WTC11 (cell line): Measurements from ENCODE around the gene MTOR. TPM values are rescaled to one million over a fixed set of nuclear protein-coding genes. Genes with fewer than 3 reads are reported as not detected.

Source experiments
- ATAC-seq: fragments of 200-7000 bp; cut with Tn5 transposase; 2 replicates; pipeline ENCODE4 v1.10.0; 2021; ENCODE audit warnings: mild to moderate bottlenecking, moderate library complexity
- CTCF ChIA-PET: fragments of 300-600 bp; sonication (Branson Sonifier 250); formaldehyde crosslinking; loops from one replicate; lab custom pipeline; 2021; ENCODE audit warnings: antibody characterized with exemption; lab: Charles Lee
- POLR2A ChIA-PET: fragments of 350-600 bp; sonication (Branson Sonifier 250); formaldehyde crosslinking; loops from one replicate; lab custom pipeline; 2021; ENCODE audit warnings: antibody characterized with exemption; lab: Charles Lee
- DNase-seq: peaks from one replicate; pipeline ENCODE4 v3.0.0; 2021; ENCODE audit warnings: low spot score
- H3K27ac Mint-ChIP-seq: 2 replicates; pipeline ENCODE4 v1.8.0; 2021; ENCODE audit warnings: mixed read lengths
- H3K27me3 Mint-ChIP-seq: 2 replicates; pipeline ENCODE4 v1.8.0; 2021; ENCODE audit warnings: low read depth, mild to moderate bottlenecking, moderate library complexity, mixed read lengths
- H3K36me3 Mint-ChIP-seq: 2 replicates; pipeline ENCODE4 v1.8.0; 2021; ENCODE audit warnings: mixed read lengths
- H3K4me1 Mint-ChIP-seq: 2 replicates; pipeline ENCODE4 v1.8.0; 2022; ENCODE audit warnings: mixed read lengths
- H3K4me3 Mint-ChIP-seq: 2 replicates; pipeline ENCODE4 v1.8.0; 2021; ENCODE audit warnings: mild to moderate bottlenecking, moderate library complexity, mixed read lengths
- H3K9me3 Mint-ChIP-seq: 2 replicates; pipeline ENCODE4 v1.8.0; 2021; ENCODE audit warnings: mixed read lengths
- AR ChIP-seq: fragments of 250-450 bp; sonication (Bioruptor Pico); IDR thresholded peaks from 2 replicates; pipeline ENCODE4 v1.9.0; 2021; ENCODE audit warnings: mild to moderate bottlenecking
- ATF1 ChIP-seq: sonication (generic); formaldehyde crosslinking; IDR thresholded peaks from 2 replicates; pipeline ENCODE4 v1.8.1; 2023; ENCODE audit warnings: mild to moderate bottlenecking, moderate library complexity, missing genetic modification reagents
- CBFB ChIP-seq: sonication (generic); formaldehyde crosslinking; IDR thresholded peaks from 2 replicates; pipeline ENCODE4 v1.8.1; 2022; ENCODE audit warnings: mild to moderate bottlenecking, low read depth, missing genetic modification reagents
- GRHL2 ChIP-seq: fragments of 250-450 bp; sonication (Bioruptor Pico); IDR thresholded peaks from 2 replicates; pipeline ENCODE4 v1.8.0; 2022; ENCODE audit warnings: mild to moderate bottlenecking, moderate library complexity; ENCODE audit not compliant: insufficient replicate concordance, severe bottlenecking
- GTF2I ChIP-seq: fragments of 250-450 bp; sonication (Bioruptor Pico); conservative IDR thresholded peaks from 2 replicates; pipeline ENCODE4 v1.4.0; 2021; ENCODE audit warnings: mild to moderate bottlenecking
- HMGXB4 ChIP-seq: sonication (generic); formaldehyde crosslinking; IDR thresholded peaks from 2 replicates; pipeline ENCODE4 v1.8.1; 2023; ENCODE audit warnings: mild to moderate bottlenecking, moderate library complexity, missing genetic modification reagents
- JAZF1 ChIP-seq: fragments of 250-450 bp; sonication (Bioruptor Pico); IDR thresholded peaks from 2 replicates; pipeline ENCODE4 v1.9.0; 2021; ENCODE audit warnings: moderate library complexity, mild to moderate bottlenecking, inconsistent platforms
- MAX ChIP-seq: sonication (generic); formaldehyde crosslinking; IDR thresholded peaks from 2 replicates; pipeline ENCODE4 v1.8.0; 2022; ENCODE audit warnings: mild to moderate bottlenecking, missing genetic modification reagents
- NR3C1 ChIP-seq: sonication (generic); formaldehyde crosslinking; conservative IDR thresholded peaks from 2 replicates; pipeline ENCODE4 v1.8.1; 2023; ENCODE audit warnings: low read depth, mild to moderate bottlenecking, missing genetic modification reagents
- SOX15 ChIP-seq: fragments of 250-450 bp; sonication (Bioruptor Pico); IDR thresholded peaks from 2 replicates; pipeline ENCODE4 v1.9.0; 2021; ENCODE audit warnings: mild to moderate bottlenecking
- SP1 ChIP-seq: sonication (generic); formaldehyde crosslinking; conservative IDR thresholded peaks from 2 replicates; pipeline ENCODE4 v1.8.1; 2022; ENCODE audit warnings: missing genetic modification reagents
- TEAD1 ChIP-seq: sonication (generic); formaldehyde crosslinking; IDR thresholded peaks from 2 replicates; pipeline ENCODE4 v1.8.0; 2022; ENCODE audit warnings: mild to moderate bottlenecking, missing genetic modification reagents
- ZNF138 ChIP-seq: sonication (generic); formaldehyde crosslinking; conservative IDR thresholded peaks from 2 replicates; pipeline ENCODE4 v1.8.1; 2022; ENCODE audit warnings: mild to moderate bottlenecking, moderate library complexity, missing genetic modification reagents
- ZNF263 ChIP-seq: sonication (generic); formaldehyde crosslinking; IDR thresholded peaks from 2 replicates; pipeline ENCODE4 v1.8.1; 2022; ENCODE audit warnings: low read depth, mild to moderate bottlenecking, moderate library complexity, missing genetic modification reagents
- ZNF317 ChIP-seq: sonication (generic); formaldehyde crosslinking; IDR thresholded peaks from 2 replicates; pipeline ENCODE4 v1.8.1; 2023; ENCODE audit warnings: low read depth, mild to moderate bottlenecking, moderate library complexity, missing genetic modification reagents, borderline replicate concordance
- total RNA-seq: library from RNA; stranded (reverse); gene quantifications from 3 replicates; pipeline ENCODE4 v1.2.3, GENCODE V29; 2021
- TF ChIP-seq, protein P1 (sequence below): sonication (generic); formaldehyde crosslinking; IDR thresholded peaks from 2 replicates; pipeline ENCODE4 v1.8.1; 2022; ENCODE audit warnings: missing genetic modification reagents, borderline replicate concordance

The MTOR gene
- total RNA-seq, 1 experiment from 2014 or later, result 65.0 TPM

- ATAC-seq, result no peak
- POLR2A ChIA-PET, result no interaction called here
- Mint-ChIP-seq H3K4me3 (no peak overlapping the region), H3K36me3 (no peaks in the 10 kb centered on the region; the same call in 1 of the 2 replicates), H3K4me1 (peaks cover 13% of the 10 kb centered on the region), H3K9me3 (no peaks in the 10 kb centered on the region), H3K27ac (no peak overlapping the region), H3K27me3 (no peaks in the 10 kb centered on the region)
- no peak for TF ChIP-seq ZNF263
- TF ChIP-seq AR (CRISPR knock-in tag), result no peak
- TF ChIP-seq ZNF138 (CRISPR knock-in tag), result no peak
- no peak for DNase-seq
- CTCF ChIA-PET, result interaction anchor here (0.6 kb wide), 1 partner anchor 93 kb away, joined by 3 read pairs; no protein-coding TSS in a partner anchor
Measured at GRCh38 chr1:11179125-11179524, 83.2 kb downstream of the MTOR start.

DNA sequence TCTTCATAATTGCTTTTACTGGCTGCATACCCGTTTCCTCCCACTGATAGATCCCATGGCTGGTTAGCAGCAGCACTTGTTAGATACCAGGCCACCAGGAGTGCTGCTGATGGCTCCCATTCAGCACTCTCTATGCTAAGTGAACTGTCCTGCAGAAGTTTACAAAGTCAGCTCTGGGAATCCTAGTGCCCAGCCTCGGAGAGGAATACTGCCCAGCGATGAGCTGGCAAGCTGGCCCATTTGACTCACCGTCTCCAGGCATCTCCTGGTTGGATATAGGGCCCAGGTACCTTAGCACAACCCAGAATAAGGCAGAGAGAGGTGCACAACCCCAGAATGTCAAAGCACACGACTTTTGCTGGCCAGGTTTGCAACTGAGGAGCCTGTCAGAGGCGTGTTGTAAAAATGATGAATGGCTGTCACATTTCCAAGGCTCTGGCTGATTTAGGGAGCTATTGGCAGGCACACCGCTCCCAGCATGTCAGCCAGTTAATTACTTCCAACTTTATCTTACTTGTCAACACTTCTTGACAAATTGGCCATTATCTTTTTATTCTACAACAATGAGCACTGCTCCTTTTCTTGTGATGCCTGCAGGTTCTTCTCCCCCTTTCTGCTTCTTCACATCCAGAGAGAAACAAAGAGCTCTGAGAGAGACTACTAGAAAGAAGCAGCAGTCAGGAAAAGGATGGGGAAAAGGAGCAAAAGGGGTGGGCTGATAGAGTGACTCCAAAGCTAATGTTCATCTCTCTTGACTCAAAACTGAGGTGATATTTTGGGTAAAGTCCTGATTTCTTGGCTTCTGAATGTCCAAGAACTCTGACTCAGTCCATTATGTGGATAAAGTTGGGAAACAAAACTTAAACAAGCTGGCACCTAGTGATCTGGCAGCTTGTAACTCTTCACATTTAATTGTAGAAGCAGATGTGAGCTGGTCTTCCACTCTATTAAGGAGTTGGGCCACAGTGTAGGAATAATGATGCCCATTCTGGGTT, 84.0 kb downstream of the MTOR start:
- peak; percentile 87 for ATAC-seq
- TF ChIP-seq JAZF1 (CRISPR knock-in tag) (no peak), SP1 (CRISPR knock-in tag) (no peak), GRHL2 (no peak), NR3C1 (CRISPR knock-in tag) (no peak), ATF1 (CRISPR knock-in tag) (no peak), ZNF317 (no peak), GTF2I (CRISPR knock-in tag) (no peak), HMGXB4 (no peak), TEAD1 (no peak), MAX (CRISPR knock-in tag) (no peak), CBFB (no peak), SOX15 (CRISPR knock-in tag) (no peak)
- TF ChIP-seq, protein P1, sequence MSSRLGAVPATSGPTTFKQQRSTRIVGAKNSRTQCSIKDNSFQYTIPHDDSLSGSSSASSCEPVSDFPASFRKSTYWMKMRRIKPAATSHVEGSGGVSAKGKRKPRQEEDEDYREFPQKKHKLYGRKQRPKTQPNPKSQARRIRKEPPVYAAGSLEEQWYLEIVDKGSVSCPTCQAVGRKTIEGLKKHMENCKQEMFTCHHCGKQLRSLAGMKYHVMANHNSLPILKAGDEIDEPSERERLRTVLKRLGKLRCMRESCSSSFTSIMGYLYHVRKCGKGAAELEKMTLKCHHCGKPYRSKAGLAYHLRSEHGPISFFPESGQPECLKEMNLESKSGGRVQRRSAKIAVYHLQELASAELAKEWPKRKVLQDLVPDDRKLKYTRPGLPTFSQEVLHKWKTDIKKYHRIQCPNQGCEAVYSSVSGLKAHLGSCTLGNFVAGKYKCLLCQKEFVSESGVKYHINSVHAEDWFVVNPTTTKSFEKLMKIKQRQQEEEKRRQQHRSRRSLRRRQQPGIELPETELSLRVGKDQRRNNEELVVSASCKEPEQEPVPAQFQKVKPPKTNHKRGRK (CRISPR knock-in tag), result no peak
- TF ChIP-seq, all 79 proteins: peak for 0
- H3K4me1 Mint-ChIP-seq, result peaks cover 13% of the 10 kb centered on the region
- ChIA-PET CTCF (interaction anchor here (0.6 to 1.0 kb wide), 3 partner anchors 11 to 433 kb away, joined by 3 read pairs; partner anchors contain the start of gene ANGPTL7), POLR2A (no interaction called here)
- no peak overlapping the region for H3K4me3 Mint-ChIP-seq
- H3K9me3 Mint-ChIP-seq, result no peaks in the 10 kb centered on the region
- H3K36me3 Mint-ChIP-seq, result no peaks in the 10 kb centered on the region; the same call in 1 of the 2 replicates
- no peak overlapping the region for H3K27ac Mint-ChIP-seq
- DNase-seq, result no peak
- H3K27me3 Mint-ChIP-seq, result no peaks in the 10 kb centered on the region
